Measurements from ENCODE around the gene ASIP. TPM values are rescaled to one million over a fixed set of nuclear protein-coding genes. Genes with fewer than 3 reads are reported as not detected.
A peak's percentile ranks its signal among the peaks of the same experiment; 100 is the strongest.

Gene ASIP
- total RNA-seq, 4 donors from 2014 or later = 3.5 TPM; not detected in 3

- no peak overlapping the region for H3K27ac ChIP-seq
- H3K36me3 ChIP-seq = no peaks in the 10 kb centered on the region
- WGBS, 2 donors (ENCODE audit: low coverage in 1 of 2) = 83 to 87% methylated on average over 1 to 3 of the region's 3 CpGs
- H3K9me3 ChIP-seq = no peaks in the 10 kb centered on the region
- no peak for TF ChIP-seq CTCF (IDR thresholded peaks at IDR 0.05)
- no peak overlapping the region for H3K4me3 ChIP-seq
- peaks cover 0 to 19% (median 7%) of the 10 kb centered on the region in 3 donors for H3K4me1 ChIP-seq
- ATAC-seq = no peak
- H3K27me3 ChIP-seq = peaks cover 14% of the 10 kb centered on the region
These were observed 68.5 kb downstream of the ASIP start for GRCh38 chr20:34309691-34310090.

GRCh38 chr20:34310481-34311117 is 69.4 kb downstream of the ASIP start:
- H3K27me3 ChIP-seq = peaks cover 14% of the 10 kb centered on the region
- 80% methylated on average over 6 to 13 of the region's 19 CpGs for WGBS, 2 donors (ENCODE audit: low coverage in 1 of 2)
- H3K4me3 ChIP-seq = no peak overlapping the region
- H3K9me3 ChIP-seq = no peaks in the 10 kb centered on the region
- ATAC-seq = no peak
- no peaks in the 10 kb centered on the region for H3K36me3 ChIP-seq
- no peak overlapping the region for H3K27ac ChIP-seq
- no peak for TF ChIP-seq POLR2AphosphoS5 (IDR thresholded peaks at IDR 0.05)
- peaks cover 0 to 19% (median 7%) of the 10 kb centered on the region in 3 donors for H3K4me1 ChIP-seq

- WGBS, 2 donors (ENCODE audit: low coverage in 1 of 2) = 24 to 43% methylated on average over 11 to 19 of the region's 45 CpGs
- Histone ChIP-seq H3K27me3 (peaks cover 14% of the 10 kb centered on the region), H3K27ac (no peak overlapping the region), H3K4me3 (peak overlapping the region in 1 of 2 donors; percentile 23), H3K36me3 (no peaks in the 10 kb centered on the region), H3K4me1 (peaks cover 0 to 19% (median 7%) of the 10 kb centered on the region in 3 donors), H3K9me3 (no peaks in the 10 kb centered on the region)
- ATAC-seq = no peak
- TF ChIP-seq POLR2AphosphoS5 (IDR thresholded peaks at IDR 0.05) = no peak
- TF ChIP-seq EP300 (IDR thresholded peaks at IDR 0.05) = no peak
- TF ChIP-seq CTCF (IDR thresholded peaks at IDR 0.05) = no peak
- TF ChIP-seq POLR2A (IDR thresholded peaks at IDR 0.05) = no peak
These were observed 70.1 kb downstream of the ASIP start for GRCh38 chr20:34311118-34312023.

- TF ChIP-seq CTCF (IDR thresholded peaks at IDR 0.05) (no peak), EP300 (IDR thresholded peaks at IDR 0.05) (no peak), POLR2A (IDR thresholded peaks at IDR 0.05) (no peak), POLR2AphosphoS5 (IDR thresholded peaks at IDR 0.05) (no peak)
- Histone ChIP-seq H3K27ac (no peak overlapping the region), H3K4me1 (peaks cover 0 to 19% (median 7%) of the 10 kb centered on the region in 3 donors), H3K27me3 (peaks cover 14% of the 10 kb centered on the region), H3K4me3 (peak overlapping the region in 1 of 2 donors; percentile 23), H3K9me3 (no peaks in the 10 kb centered on the region), H3K36me3 (no peaks in the 10 kb centered on the region)
- WGBS, 2 donors (ENCODE audit: low coverage in 1 of 2) = 7 to 25% methylated on average over 3 to 5 of the region's 11 CpGs
- ATAC-seq = peak; percentile 37
These were observed 70.8 kb downstream of the ASIP start for GRCh38 chr20:34312024-34312460.

- H3K27ac ChIP-seq = no peak overlapping the region
- peak; percentile 90 for ATAC-seq
- peaks cover 14% of the 10 kb centered on the region for H3K27me3 ChIP-seq
- no peaks in the 10 kb centered on the region for H3K36me3 ChIP-seq
- peak; percentile 98 to 99 (median 99) for TF ChIP-seq CTCF (IDR thresholded peaks at IDR 0.05)
- no peak for TF ChIP-seq POLR2A (IDR thresholded peaks at IDR 0.05)
- TF ChIP-seq EP300 (IDR thresholded peaks at IDR 0.05) = no peak
- TF ChIP-seq POLR2AphosphoS5 (IDR thresholded peaks at IDR 0.05) = no peak
- 0 to 54% methylated on average over 2 to 6 of the region's 14 CpGs for WGBS, 2 donors (ENCODE audit: low coverage in 1 of 2)
- H3K4me3 ChIP-seq = peak overlapping the region in 1 of 2 donors; percentile 23
- H3K9me3 ChIP-seq = no peaks in the 10 kb centered on the region
- H3K4me1 ChIP-seq = peaks cover 0 to 19% (median 7%) of the 10 kb centered on the region in 3 donors
These were observed 71.5 kb downstream of the ASIP start for GRCh38 chr20:34312544-34313217.

Data from gastroesophageal sphincter (tissue), 4 donors.